LNCaP clone FGC (cell line): ENCODE results near the gene ARVCF.

Source experiments
- DNase-seq: peaks from one replicate; pipeline ENCODE4 v3.0.0-alpha.2; 2011; ENCODE audit warnings: low read depth
- H3K4me3 ChIP-seq: 2 replicates; pipeline ENCODE4 v1.5.1; 2011; ENCODE audit warnings: mild to moderate bottlenecking, low read depth, low read length, control low read depth
- CTCF ChIP-seq: IDR thresholded peaks from 2 replicates; pipeline ENCODE4 v1.5.1; 2012; ENCODE audit warnings: mild to moderate bottlenecking; ENCODE audit not compliant: control insufficient read depth, insufficient read depth; ENCODE audit errors: extremely low read depth

Gene ARVCF

GRCh38 chr22:20018001-20018400, 1.4 kb upstream of the ARVCF start:
- DNase-seq: no peak
- TF ChIP-seq CTCF: no peak
- no peak overlapping the region for H3K4me3 ChIP-seq

GRCh38 chr22:20017622-20017958, 967 bp upstream of the ARVCF start:
- TF ChIP-seq CTCF: no peak
- DNase-seq: no peak
- peak overlapping the region; percentile 69 for H3K4me3 ChIP-seq

GRCh38 chr22:20015971-20016733, 471 bp downstream of the ARVCF start:
- DNase-seq: no peak
- TF ChIP-seq CTCF: no peak
- peak overlapping the region; percentile 69 for H3K4me3 ChIP-seq

GRCh38 chr22:20015187-20015625, 1.4 kb downstream of the ARVCF start:
- H3K4me3 ChIP-seq: peak overlapping the region; percentile 69
- TF ChIP-seq CTCF: no peak
- DNase-seq: no peak

- no peak overlapping the region for H3K4me3 ChIP-seq
- TF ChIP-seq CTCF: no peak
- DNase-seq: no peak
Measured at GRCh38 chr22:20014526-20015186, 2.0 kb downstream of the ARVCF start.

GRCh38 chr22:20013382-20013871, 3.2 kb downstream of the ARVCF start:
- H3K4me3 ChIP-seq: no peak overlapping the region
- DNase-seq: no peak

More at GRCh38 chr22:20013382-20013871, 3.2 kb downstream of the ARVCF start:
- 0 out of 2 replicates have a peak, but pooled peaks have one; percentile 11 for TF ChIP-seq CTCF
